Body of pancreas (tissue), 4 donors: ENCODE data around the gene EMP2. TPM values are rescaled to one million over a fixed set of nuclear protein-coding genes. Genes with fewer than 3 reads are reported as not detected.
"Not testable (repeated sequence)": the region's sequence is repeated elsewhere in the genome, so short reads cannot be mapped to it uniquely, and the experiment has no call there.

Experiments used
- ATAC-seq: fragments of 150-250 bp; one replicate; pipeline ENCODE4 v1.9.1; 2016
- DNase-seq, 4 donors: peaks; one replicate each; pipeline ENCODE4 v3.0.0-alpha.2; 2019
- H3K27ac ChIP-seq, 4 donors: fragments of 200-600 bp; sonication (generic); 1 replicate in 3 of 4; 2 replicates in 1 of 4; pipeline versions ENCODE4 v1.5.1 to v1.6.1; 2016 to 2019; ENCODE audit warnings: mild to moderate bottlenecking in 1 of 4, mixed read lengths in 1 of 4, moderate library complexity in 1 of 4
- H3K27me3 ChIP-seq, 2 donors: fragments of 200-600 bp; sonication (generic); one replicate each; pipeline ENCODE4 v1.6.0; 2016; ENCODE audit warnings: mild to moderate bottlenecking in 1 of 2
- H3K36me3 ChIP-seq, 2 donors: fragments of 200-600 bp; sonication (generic); replicated peaks in 1 of 2; 2 replicates each; pipeline ENCODE4 v1.5.1; 2016; ENCODE audit warnings: low read depth in 2 of 2; ENCODE audit not compliant: insufficient read depth in 1 of 2
- H3K4me1 ChIP-seq: fragments of 200-600 bp; sonication (generic); one replicate; pipeline ENCODE4 v1.6.0; 2016
- H3K4me3 ChIP-seq, 2 donors: fragments of 200-600 bp; sonication (generic); 1 replicate in 1 of 2; 2 replicates in 1 of 2; pipeline ENCODE4 v1.5.1; 2016 to 2019
- H3K9me3 ChIP-seq, 3 donors: fragments of 200-600 bp; sonication (generic); 1 replicate in 2 of 3; 2 replicates in 1 of 3; pipeline ENCODE4 v1.5.1; 2016
- POLR2A ChIP-seq, 3 donors: fragments of 450-650 bp; IDR thresholded peaks; one replicate each; pipeline ENCODE4 v1.6.1; 2016; ENCODE audit warnings: antibody characterized with exemption in 3 of 3, mild to moderate bottlenecking in 2 of 3
- WGBS, 2 donors: methylation state at CpG; one replicate each; pipeline ENCODE4 v1.1.5; 2017; 5-methylcytosine and 5-hydroxymethylcytosine counted together
- intact Hi-C: fragments of 100-400 bp; cut with DNase I; formaldehyde crosslinking; loops from one replicate; pipeline ENCODE4 v1.15.1; 2023
- total RNA-seq, 2 donors: library from RNA; depleted of rRNA; stranded (reverse); fragments of >200 nt; gene quantifications; one replicate each; pipeline ENCODE4 v1.1.0, GENCODE V29; 2016
- TF ChIP-seq, protein P1 (sequence below), 7 experiments: fragments of 450-650 bp in 4 of 7; fragments of 200-600 bp in 3 of 7; sonication (generic) in 3 of 7; IDR thresholded peaks; one replicate each; pipeline ENCODE4 v1.5.1; 2016 to 2019; ENCODE audit warnings: antibody characterized with exemption in 7 of 7

The EMP2 gene
- total RNA-seq, 2 donors from 2014 or later = 8.6 to 17.9 TPM

- no peak for ATAC-seq
- Histone ChIP-seq H3K4me1 (peaks cover 5% of the 10 kb centered on the region), H3K4me3 (no peak overlapping the region), H3K36me3 (no peaks in the 10 kb centered on the region), H3K9me3 (no peaks in the 10 kb centered on the region), H3K27ac (no peak overlapping the region), H3K27me3 (no peaks in the 10 kb centered on the region)
- no peak for DNase-seq
- intact Hi-C loops = no loop called here
- WGBS, 2 donors = 81% methylated on average over 3 of the region's 3 CpGs
- TF ChIP-seq POLR2A (IDR thresholded peaks at IDR 0.05) = no peak
- TF ChIP-seq, protein P1, sequence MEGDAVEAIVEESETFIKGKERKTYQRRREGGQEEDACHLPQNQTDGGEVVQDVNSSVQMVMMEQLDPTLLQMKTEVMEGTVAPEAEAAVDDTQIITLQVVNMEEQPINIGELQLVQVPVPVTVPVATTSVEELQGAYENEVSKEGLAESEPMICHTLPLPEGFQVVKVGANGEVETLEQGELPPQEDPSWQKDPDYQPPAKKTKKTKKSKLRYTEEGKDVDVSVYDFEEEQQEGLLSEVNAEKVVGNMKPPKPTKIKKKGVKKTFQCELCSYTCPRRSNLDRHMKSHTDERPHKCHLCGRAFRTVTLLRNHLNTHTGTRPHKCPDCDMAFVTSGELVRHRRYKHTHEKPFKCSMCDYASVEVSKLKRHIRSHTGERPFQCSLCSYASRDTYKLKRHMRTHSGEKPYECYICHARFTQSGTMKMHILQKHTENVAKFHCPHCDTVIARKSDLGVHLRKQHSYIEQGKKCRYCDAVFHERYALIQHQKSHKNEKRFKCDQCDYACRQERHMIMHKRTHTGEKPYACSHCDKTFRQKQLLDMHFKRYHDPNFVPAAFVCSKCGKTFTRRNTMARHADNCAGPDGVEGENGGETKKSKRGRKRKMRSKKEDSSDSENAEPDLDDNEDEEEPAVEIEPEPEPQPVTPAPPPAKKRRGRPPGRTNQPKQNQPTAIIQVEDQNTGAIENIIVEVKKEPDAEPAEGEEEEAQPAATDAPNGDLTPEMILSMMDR (IDR thresholded peaks at IDR 0.05) = no peak
Measured at GRCh38 chr16:10623059-10623458, 42.7 kb upstream of the EMP2 start.

DNA sequence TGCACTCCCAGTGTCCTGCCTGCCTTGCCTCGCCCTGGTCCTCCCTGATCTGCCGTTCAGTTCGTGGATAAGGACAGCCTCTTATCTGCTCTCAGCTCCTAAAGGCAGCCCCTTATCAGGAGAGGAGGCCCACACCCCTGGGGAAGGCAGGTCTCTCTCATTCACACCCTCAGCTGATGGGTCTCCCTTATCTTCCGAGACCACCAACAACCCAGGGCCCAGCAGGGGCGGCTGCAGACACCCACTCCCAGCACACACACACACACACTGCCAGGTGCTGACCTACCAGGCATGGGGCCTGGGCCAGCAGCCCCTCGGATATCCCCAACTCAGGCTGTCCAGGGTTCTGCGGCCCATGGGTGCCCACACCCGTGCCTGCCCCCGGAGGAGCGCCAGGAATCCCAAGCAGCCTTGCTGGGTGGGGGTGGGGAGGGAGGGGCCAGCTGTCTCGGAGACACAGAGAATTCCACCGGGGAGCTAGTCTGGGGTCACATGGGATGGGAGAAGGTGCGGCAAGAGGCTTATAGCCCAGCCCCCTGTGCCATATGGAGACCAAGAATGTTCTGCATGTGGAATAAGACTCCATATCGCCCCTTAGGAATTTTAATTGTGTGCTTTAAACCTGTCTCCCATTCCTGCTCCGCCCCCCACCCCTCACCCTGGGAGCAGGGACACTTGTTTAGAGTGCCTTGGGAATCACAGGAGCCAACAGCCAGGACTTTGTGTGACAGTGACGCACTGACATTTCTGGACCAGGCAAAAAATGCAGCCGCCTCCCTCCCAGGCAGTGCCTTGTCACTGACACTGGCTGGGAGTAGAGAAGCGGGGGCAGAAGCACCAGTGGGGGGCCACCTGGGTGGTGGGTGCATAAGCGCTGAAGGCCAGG lies 41.9 kb upstream of the EMP2 start:
- TF ChIP-seq, protein P1 (IDR thresholded peaks at IDR 0.05) = no peak
- TF ChIP-seq POLR2A (IDR thresholded peaks at IDR 0.05) = no peak
- 59 to 84% methylated on average over 5 to 19 of the region's 19 CpGs for WGBS, 2 donors
- DNase-seq (no peak), ATAC-seq (no peak)
- H3K4me3 ChIP-seq = no peak overlapping the region
- H3K9me3 ChIP-seq = no peaks in the 10 kb centered on the region
- peaks cover 5% of the 10 kb centered on the region for H3K4me1 ChIP-seq
- no peaks in the 10 kb centered on the region for H3K27me3 ChIP-seq
- no peaks in the 10 kb centered on the region for H3K36me3 ChIP-seq
- intact Hi-C loops = no loop called here
- no peak overlapping the region for H3K27ac ChIP-seq

- ATAC-seq, H3K27ac ChIP-seq, H3K9me3 ChIP-seq, H3K27me3 ChIP-seq, DNase-seq, H3K4me1 ChIP-seq, intact Hi-C loops, H3K4me3 ChIP-seq, H3K36me3 ChIP-seq: not testable (repeated sequence)
- WGBS, 2 donors = 83 to 95% methylated on average over 5 to 7 of the region's 7 CpGs
Measured at GRCh38 chr16:10621216-10621949, 41.0 kb upstream of the EMP2 start.

DNA sequence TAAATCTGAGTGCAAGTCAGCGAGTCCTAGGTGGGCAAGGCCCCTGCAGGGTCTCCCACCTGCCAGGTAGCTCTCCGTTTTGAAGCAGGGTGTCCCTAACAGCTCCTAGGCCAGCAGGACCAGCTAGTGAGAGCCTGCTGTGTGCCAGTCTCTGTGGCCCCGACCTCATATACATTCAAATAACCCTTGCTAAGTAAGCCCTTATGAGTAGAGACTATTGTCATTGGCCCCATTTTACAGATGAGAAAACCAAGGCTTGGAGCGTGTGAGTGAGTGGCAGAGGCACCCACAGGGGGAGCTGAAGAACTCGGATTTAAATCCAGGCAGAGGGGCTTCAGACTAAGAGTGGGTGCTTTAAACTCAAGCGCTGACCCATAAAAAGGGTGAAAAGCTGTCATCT lies 39.7 kb upstream of the EMP2 start:
- H3K4me3 ChIP-seq = no peak overlapping the region
- H3K4me1 ChIP-seq = peaks cover 5% of the 10 kb centered on the region
- no peaks in the 10 kb centered on the region for H3K27me3 ChIP-seq
- no peaks in the 10 kb centered on the region for H3K9me3 ChIP-seq
- no peak overlapping the region for H3K27ac ChIP-seq
- ATAC-seq (no peak), DNase-seq (no peak)
- intact Hi-C loops = no loop called here
- H3K36me3 ChIP-seq = no peaks in the 10 kb centered on the region
- TF ChIP-seq, protein P1 (IDR thresholded peaks at IDR 0.05) = no peak
- no peak for TF ChIP-seq POLR2A (IDR thresholded peaks at IDR 0.05)
- 68 to 73% methylated on average over 6 of the region's 6 CpGs for WGBS, 2 donors

DNA sequence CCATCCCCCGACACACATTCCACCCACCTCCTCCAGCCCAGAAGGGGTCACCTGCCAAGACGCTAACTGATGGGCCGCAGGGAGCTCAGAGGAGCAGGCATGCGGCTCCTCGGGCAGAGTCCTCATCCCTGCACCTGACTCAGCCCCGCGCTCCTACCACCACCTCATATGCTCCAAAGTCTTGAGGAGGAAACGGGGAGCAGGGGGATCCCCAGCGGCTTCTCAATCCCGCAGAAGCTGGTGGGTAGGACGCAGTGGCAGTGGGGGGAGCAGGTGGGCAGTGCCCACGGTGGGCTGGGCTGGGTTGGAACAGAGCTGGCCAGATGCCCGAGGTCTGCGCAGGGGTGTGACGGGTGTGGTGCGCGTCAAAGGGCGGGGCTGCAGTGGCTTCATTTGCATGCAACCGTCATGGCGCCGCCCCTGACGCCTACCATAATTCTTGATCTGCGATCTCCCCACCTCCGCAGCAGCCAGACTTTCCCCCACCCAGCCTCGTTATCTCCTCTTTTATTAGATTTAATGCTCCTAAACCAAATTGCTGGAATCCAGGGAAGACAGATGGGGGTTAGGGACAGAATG lies 39.0 kb upstream of the EMP2 start:
- Histone ChIP-seq H3K27ac (no peak overlapping the region), H3K36me3 (no peaks in the 10 kb centered on the region), H3K27me3 (no peaks in the 10 kb centered on the region), H3K4me3 (no peak overlapping the region), H3K4me1 (peaks cover 5% of the 10 kb centered on the region), H3K9me3 (no peaks in the 10 kb centered on the region)
- TF ChIP-seq POLR2A (IDR thresholded peaks at IDR 0.05) = no peak
- TF ChIP-seq, protein P1 (IDR thresholded peaks at IDR 0.05) = no peak
- DNase-seq = peak in 3 of 4 donors; percentile 20 to 70 (median 24)
- ATAC-seq = peak; percentile 21
- intact Hi-C loops = no loop called here
- 22 to 25% methylated on average over 15 to 24 of the region's 25 CpGs for WGBS, 2 donors
